Prostate gland (tissue), 2 donors: ENCODE measurements around the gene DACH1. TPM values are rescaled to one million over a fixed set of nuclear protein-coding genes. Genes with fewer than 3 reads are reported as not detected.
A peak's percentile ranks its signal among the peaks of the same experiment; 100 is the strongest.
"Not testable (repeated sequence)": the region's sequence is repeated elsewhere in the genome, so short reads cannot be mapped to it uniquely, and the experiment has no call there.

Source experiments
- DNase-seq: peaks from one replicate; pipeline ENCODE4 v3.0.0-alpha.2; 2019; ENCODE audit warnings: low spot score
- H3K27ac ChIP-seq, 2 donors: fragments of 200-600 bp; sonication (generic); 2 replicates each; pipeline ENCODE4 v1.5.1; 2017 to 2019
- H3K27me3 ChIP-seq: fragments of 200-600 bp; sonication (generic); replicated peaks from 2 replicates; pipeline ENCODE4 v1.5.1; 2019; ENCODE audit not compliant: insufficient read depth
- H3K36me3 ChIP-seq, 2 donors: fragments of 200-600 bp; sonication (generic); 1 replicate in 1 of 2; 2 replicates in 1 of 2; pipeline versions ENCODE4 v1.5.1 to v1.8.1; 2017 to 2019
- H3K4me1 ChIP-seq: fragments of 200-600 bp; sonication (generic); replicated peaks from 2 replicates; pipeline ENCODE4 v1.5.1; 2019
- H3K4me3 ChIP-seq, 2 donors: fragments of 200-600 bp; sonication (generic); 2 replicates each; pipeline ENCODE4 v1.5.1; 2017 to 2019
- H3K9me3 ChIP-seq: fragments of 200-600 bp; sonication (generic); 2 replicates; pipeline ENCODE4 v1.5.1; 2017
- CTCF ChIP-seq, 4 experiments: fragments of 200-600 bp in 2 of 4; fragments of 450-650 bp in 2 of 4; sonication (generic) in 2 of 4; IDR thresholded peaks; 1 replicate in 3 of 4; 2 replicates in 1 of 4; pipeline ENCODE4 v1.5.1; 2016 to 2019; ENCODE audit warnings: antibody characterized with exemption in 4 of 4, mild to moderate bottlenecking in 2 of 4, moderate library complexity in 2 of 4
- POLR2A ChIP-seq: fragments of 450-650 bp; IDR thresholded peaks from one replicate; pipeline ENCODE4 v1.6.1; 2016; ENCODE audit warnings: antibody characterized with exemption, mild to moderate bottlenecking
- POLR2AphosphoS5 ChIP-seq: sonication (generic); formaldehyde crosslinking; IDR thresholded peaks from one replicate; pipeline ENCODE4 v1.6.1; 2017; ENCODE audit warnings: antibody characterized with exemption
- WGBS: methylation state at CpG from one replicate; pipeline ENCODE4 v1.1.5; 2018; 5-methylcytosine and 5-hydroxymethylcytosine counted together
- intact Hi-C: fragments of 100-400 bp; cut with DNase I; formaldehyde crosslinking; loops from one replicate; pipeline ENCODE4 v1.14.2; 2022
- total RNA-seq, 2 donors: library from RNA; depleted of rRNA; stranded (reverse); fragments of >200 nt; gene quantifications; one replicate each; pipeline ENCODE4 v1.1.0, GENCODE V29; 2016

The DACH1 gene
- 10 to 100 TPM; 14.6 to 18.0 TPM for total RNA-seq

- no peaks in the 10 kb centered on the region for H3K9me3 ChIP-seq
- peak; percentile 77 for DNase-seq
- no peaks in the 10 kb centered on the region for H3K36me3 ChIP-seq
- H3K4me1 ChIP-seq = no peaks in the 10 kb centered on the region
- intact Hi-C loops = no loop called here
- peak within 1 kb of the TSS; percentile 84 to 87 for H3K27ac ChIP-seq
- WGBS = 2% methylated on average over 30 of the region's 30 CpGs
- TF ChIP-seq POLR2A (peak; percentile 52), POLR2AphosphoS5 (peak; percentile 78), CTCF (IDR thresholded peaks at IDR 0.05) (peak in 1 of 4 experiments; percentile 14)
- peak within 1 kb of the TSS; percentile 71 to 72 for H3K4me3 ChIP-seq
- H3K27me3 ChIP-seq = no peaks in the 10 kb centered on the region
These were observed at the start of gene DACH1 for GRCh38 chr13:71867131-71867814. TSS of gene DACH1 (minus strand) at chr13:71867204.

GRCh38 chr13:71913717-71914116, 46.7 kb upstream of the DACH1 start:
- TF ChIP-seq POLR2AphosphoS5 = no peak
- TF ChIP-seq CTCF (IDR thresholded peaks at IDR 0.05) = no peak
- TF ChIP-seq POLR2A = no peak
- no peak for DNase-seq
- H3K4me3 ChIP-seq = no peak overlapping the region
- no peaks in the 10 kb centered on the region for H3K9me3 ChIP-seq
- no peaks in the 10 kb centered on the region for H3K4me1 ChIP-seq
- no peak overlapping the region for H3K27ac ChIP-seq
- H3K36me3 ChIP-seq = no peaks in the 10 kb centered on the region
- WGBS = 98% methylated on average over 3 of the region's 3 CpGs
- intact Hi-C loops = no loop called here
- no peaks in the 10 kb centered on the region for H3K27me3 ChIP-seq

- H3K36me3 ChIP-seq = no peaks in the 10 kb centered on the region
- H3K4me1 ChIP-seq = no peaks in the 10 kb centered on the region
- H3K27me3 ChIP-seq = no peaks in the 10 kb centered on the region
- intact Hi-C loops = no loop called here
- no peak for DNase-seq
- TF ChIP-seq POLR2AphosphoS5 = no peak
- H3K27ac ChIP-seq = no peak overlapping the region
- no peaks in the 10 kb centered on the region for H3K9me3 ChIP-seq
- H3K4me3 ChIP-seq = no peak overlapping the region
These were observed 45.5 kb upstream of the DACH1 start for GRCh38 chr13:71912524-71912923.

GRCh38 chr13:71906448-71906847, 39.4 kb upstream of the DACH1 start:
- Histone ChIP-seq H3K4me3 (no peak overlapping the region), H3K27ac (no peak overlapping the region), H3K36me3 (no peaks in the 10 kb centered on the region), H3K4me1 (no peaks in the 10 kb centered on the region), H3K9me3 (no peaks in the 10 kb centered on the region), H3K27me3 (no peaks in the 10 kb centered on the region)
- TF ChIP-seq CTCF (IDR thresholded peaks at IDR 0.05) (no peak), POLR2A (no peak), POLR2AphosphoS5 (no peak)
- DNase-seq = no peak
- intact Hi-C loops = no loop called here
- WGBS = 86% methylated on average over 1 of the region's 1 CpG

GRCh38 chr13:71902676-71903075, 35.7 kb upstream of the DACH1 start:
- intact Hi-C loops = no loop called here
- DNase-seq = no peak
- no peak overlapping the region for H3K27ac ChIP-seq
- 73% methylated on average over 1 of the region's 1 CpG for WGBS
- H3K27me3 ChIP-seq = no peaks in the 10 kb centered on the region
- no peak for TF ChIP-seq POLR2AphosphoS5
- no peak for TF ChIP-seq CTCF (IDR thresholded peaks at IDR 0.05)
- no peak for TF ChIP-seq POLR2A
- H3K4me3 ChIP-seq = no peak overlapping the region
- H3K4me1 ChIP-seq = no peaks in the 10 kb centered on the region
- no peaks in the 10 kb centered on the region for H3K9me3 ChIP-seq
- H3K36me3 ChIP-seq = no peaks in the 10 kb centered on the region

GRCh38 chr13:71893506-71893905, 26.5 kb upstream of the DACH1 start:
- intact Hi-C loops, H3K27ac ChIP-seq, DNase-seq, H3K4me1 ChIP-seq, H3K36me3 ChIP-seq, H3K27me3 ChIP-seq, H3K4me3 ChIP-seq, H3K9me3 ChIP-seq: not testable (repeated sequence)
- WGBS = 85% methylated on average over 3 of the region's 3 CpGs
